ENCODE measurements around the gene KCND1. TPM values are rescaled to one million over a fixed set of nuclear protein-coding genes. Genes with fewer than 3 reads are reported as not detected.

KCND1 gene
- polyA plus RNA-seq, 1 experiment, result 1.2 TPM

GRCh38 chrX:48927123-48927522, 44.5 kb downstream of the KCND1 start:
- DNase-seq (ENCODE audit: low read depth, low spot score), result no peak
- H3K9me3 ChIP-seq (ENCODE audit: control insufficient read depth, insufficient read depth, low read length), result no peaks in the 10 kb centered on the region
- no peak overlapping the region for H3K27ac ChIP-seq (ENCODE audit: low read depth, low read length)
- no peak for TF ChIP-seq CTCF (IDR thresholded peaks at IDR 0.05; ENCODE audit: low read depth, low read length)
- ChIA-PET POLR2A (no interaction called here), CTCF (no interaction called here)
- no peak overlapping the region for H3K4me3 ChIP-seq (ENCODE audit: low read depth, low read length)
- no peaks in the 10 kb centered on the region for H3K27me3 ChIP-seq (ENCODE audit: control insufficient read depth, insufficient read depth, low read length)

DNA sequence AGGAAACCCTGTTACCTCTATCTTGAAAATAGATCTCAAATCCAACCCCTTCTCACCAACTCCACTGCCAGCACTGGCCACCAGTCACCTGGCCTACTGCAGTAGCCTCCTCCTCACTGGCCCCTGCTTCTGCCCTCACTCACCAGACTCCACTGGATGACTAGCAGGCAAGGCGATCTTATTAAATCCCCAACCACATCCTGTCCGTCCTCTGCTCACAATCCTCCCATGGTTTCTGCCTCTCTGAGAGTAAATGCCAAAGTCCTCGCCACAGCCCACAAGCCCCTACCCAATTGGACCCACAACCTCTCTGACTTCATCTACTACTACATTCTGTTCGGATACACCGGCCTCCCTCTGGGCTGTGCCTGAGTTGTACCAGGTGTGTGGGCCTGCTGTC, 47.4 kb downstream of the KCND1 start:
- Histone ChIP-seq H3K9me3 (ENCODE audit: control insufficient read depth, insufficient read depth, low read length) (no peaks in the 10 kb centered on the region), H3K27ac (ENCODE audit: low read depth, low read length) (no peak overlapping the region), H3K4me3 (ENCODE audit: low read depth, low read length) (no peak overlapping the region), H3K27me3 (ENCODE audit: control insufficient read depth, insufficient read depth, low read length) (no peaks in the 10 kb centered on the region)
- no peak for TF ChIP-seq CTCF (IDR thresholded peaks at IDR 0.05; ENCODE audit: low read depth, low read length)
- no peak for DNase-seq (ENCODE audit: low read depth, low spot score)
- CTCF ChIA-PET, result no interaction called here
- POLR2A ChIA-PET, result no interaction called here

GRCh38 chrX:48923771-48924170, 47.9 kb downstream of the KCND1 start:
- ChIA-PET POLR2A (no interaction called here), CTCF (no interaction called here)
- H3K9me3 ChIP-seq (ENCODE audit: control insufficient read depth, insufficient read depth, low read length), result no peaks in the 10 kb centered on the region
- no peak overlapping the region for H3K4me3 ChIP-seq (ENCODE audit: low read depth, low read length)
- no peaks in the 10 kb centered on the region for H3K27me3 ChIP-seq (ENCODE audit: control insufficient read depth, insufficient read depth, low read length)
- H3K27ac ChIP-seq (ENCODE audit: low read depth, low read length), result no peak overlapping the region
- TF ChIP-seq CTCF (IDR thresholded peaks at IDR 0.05; ENCODE audit: low read depth, low read length), result no peak
- no peak for DNase-seq (ENCODE audit: low read depth, low spot score)

DNA sequence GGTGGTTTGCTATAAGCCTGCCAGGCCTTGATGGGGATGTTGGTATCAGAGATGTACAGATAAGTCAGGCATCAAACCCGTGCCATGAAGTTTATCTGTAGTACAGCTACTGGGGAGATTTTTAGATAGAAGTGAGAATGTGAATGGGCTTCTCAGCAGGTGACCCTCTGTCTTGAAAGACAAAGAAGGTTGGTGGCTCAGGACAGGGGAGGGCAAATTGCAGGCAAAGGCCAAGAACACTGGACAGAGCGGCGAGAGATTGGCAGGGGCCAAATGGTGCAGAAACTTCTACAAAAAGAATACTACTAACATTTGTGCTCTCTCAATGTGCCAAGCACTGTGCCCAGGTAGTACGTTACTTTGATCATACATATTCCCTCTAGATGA, 50.9 kb downstream of the KCND1 start:
- no peaks in the 10 kb centered on the region for H3K27me3 ChIP-seq (ENCODE audit: control insufficient read depth, insufficient read depth, low read length)
- no peak for TF ChIP-seq CTCF (IDR thresholded peaks at IDR 0.05; ENCODE audit: low read depth, low read length)
- POLR2A ChIA-PET, result no interaction called here
- H3K9me3 ChIP-seq (ENCODE audit: control insufficient read depth, insufficient read depth, low read length), result no peaks in the 10 kb centered on the region
- no peak for DNase-seq (ENCODE audit: low read depth, low spot score)
- CTCF ChIA-PET, result no interaction called here
- H3K4me3 ChIP-seq (ENCODE audit: low read depth, low read length), result no peak overlapping the region
- H3K27ac ChIP-seq (ENCODE audit: low read depth, low read length), result no peak overlapping the region

DNA sequence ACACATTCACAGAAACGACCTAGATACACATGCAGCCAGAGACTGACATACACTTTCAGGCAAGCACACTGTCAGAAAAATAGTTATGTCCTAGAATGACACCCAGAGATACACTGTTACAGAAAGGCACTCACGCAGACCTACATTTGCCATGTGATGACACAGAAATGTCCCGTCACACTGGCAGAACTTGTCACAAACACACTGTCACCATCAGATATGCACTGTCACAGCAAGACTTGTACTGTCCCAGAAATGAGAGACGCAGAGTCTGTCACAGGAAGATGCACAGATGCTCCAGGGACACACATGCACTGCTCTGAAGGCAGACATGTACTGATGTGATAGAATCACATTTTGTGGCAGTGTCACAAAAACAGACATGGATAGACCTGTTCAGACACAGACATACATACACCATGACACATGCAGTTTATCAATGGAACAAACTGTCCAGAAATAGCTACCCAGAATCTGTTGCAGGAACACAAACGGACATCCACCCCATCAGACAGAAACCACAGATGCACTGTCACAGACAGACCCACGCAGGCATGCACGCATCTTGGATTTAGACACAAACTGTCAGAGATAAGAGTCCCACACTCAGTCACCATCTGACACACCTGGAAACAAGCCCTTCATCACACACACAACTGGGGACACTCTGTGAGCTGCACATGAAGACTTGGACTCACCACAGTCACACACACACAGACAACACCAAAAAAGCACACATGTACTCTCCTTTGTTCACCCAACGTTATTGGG, 51.5 kb downstream of the KCND1 start:
- no peak for TF ChIP-seq CTCF (IDR thresholded peaks at IDR 0.05; ENCODE audit: low read depth, low read length)
- Histone ChIP-seq H3K27ac (ENCODE audit: low read depth, low read length) (no peak overlapping the region), H3K27me3 (ENCODE audit: control insufficient read depth, insufficient read depth, low read length) (no peaks in the 10 kb centered on the region), H3K9me3 (ENCODE audit: control insufficient read depth, insufficient read depth, low read length) (no peaks in the 10 kb centered on the region), H3K4me3 (ENCODE audit: low read depth, low read length) (no peak overlapping the region)
- no peak for DNase-seq (ENCODE audit: low read depth, low spot score)
- ChIA-PET POLR2A (interaction anchor here (0.5 kb wide), 1 partner anchor 137 kb away, joined by 7 read pairs; no protein-coding TSS in a partner anchor), CTCF (no interaction called here)
